SK-N-SH (cell line): ENCODE data around the gene TMEM164.

Source experiments
- FOSL2 ChIP-seq: IDR thresholded peaks from 2 replicates; pipeline ENCODE4 v1.4.0; 2012; ENCODE audit warnings: low read depth, mild to moderate bottlenecking, moderate library complexity, borderline replicate concordance
- FOXJ3 ChIP-seq: sonication (generic); formaldehyde crosslinking; IDR thresholded peaks from 2 replicates; pipeline ENCODE4 v1.5.1; 2020; ENCODE audit warnings: mild to moderate bottlenecking, missing genetic modification reagents
- NRF1 ChIP-seq: IDR thresholded peaks from 2 replicates; pipeline ENCODE4 v1.6.1; 2012; ENCODE audit warnings: low read depth, mild to moderate bottlenecking, low read length
- POLR2AphosphoS5 ChIP-seq: IDR thresholded peaks from 2 replicates; pipeline ENCODE4 v1.6.1; 2012; ENCODE audit warnings: low read depth, low read length
- RAD21 ChIP-seq: IDR thresholded peaks from 2 replicates; pipeline ENCODE4 v1.6.1; 2012; ENCODE audit warnings: mild to moderate bottlenecking, low read length
- SIN3A ChIP-seq: IDR thresholded peaks from 2 replicates; pipeline ENCODE4 v1.6.1; 2012; ENCODE audit warnings: low read depth, mild to moderate bottlenecking, low read length, moderate library complexity, borderline replicate concordance
- SMC3 ChIP-seq: IDR thresholded peaks from 2 replicates; pipeline ENCODE4 v1.6.1; 2012; ENCODE audit warnings: low read depth, low read length, improper control_type of control experiment
- TCF12 ChIP-seq: IDR thresholded peaks from 2 replicates; pipeline ENCODE4 v1.4.0; 2012
- USF1 ChIP-seq: IDR thresholded peaks from 2 replicates; pipeline ENCODE4 v1.4.0; 2012; ENCODE audit warnings: low read depth, borderline replicate concordance
- TF ChIP-seq, protein P1 (sequence below): fragments of 200-600 bp; sonication (generic); IDR thresholded peaks from 2 replicates; pipeline ENCODE4 v1.6.1; 2017; ENCODE audit warnings: antibody characterized with exemption, mild to moderate bottlenecking, moderate library complexity
- TF ChIP-seq, protein P2 (sequence below): IDR thresholded peaks from 2 replicates; pipeline ENCODE4 v1.4.0; 2012; ENCODE audit warnings: low read depth

DNA sequence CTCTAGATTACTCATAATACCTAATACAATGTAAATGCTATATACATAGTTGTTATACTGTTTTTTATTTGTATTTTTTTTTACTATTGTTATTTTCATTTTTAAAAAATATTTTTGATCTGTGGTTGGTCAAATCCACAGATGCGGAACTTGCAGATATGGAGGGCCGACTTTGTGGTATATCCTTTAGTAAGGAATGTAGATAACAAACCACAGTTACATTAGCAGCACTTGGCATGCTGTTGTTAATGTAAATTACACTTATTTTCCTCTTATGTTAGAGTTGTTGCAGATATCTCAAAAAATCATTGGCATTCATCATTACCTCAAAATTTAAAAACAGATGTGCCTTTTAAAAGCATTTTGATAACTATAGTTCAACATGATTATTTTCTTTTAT lies 151.0 kb downstream of the TMEM164 start:
- TF ChIP-seq, protein P1, sequence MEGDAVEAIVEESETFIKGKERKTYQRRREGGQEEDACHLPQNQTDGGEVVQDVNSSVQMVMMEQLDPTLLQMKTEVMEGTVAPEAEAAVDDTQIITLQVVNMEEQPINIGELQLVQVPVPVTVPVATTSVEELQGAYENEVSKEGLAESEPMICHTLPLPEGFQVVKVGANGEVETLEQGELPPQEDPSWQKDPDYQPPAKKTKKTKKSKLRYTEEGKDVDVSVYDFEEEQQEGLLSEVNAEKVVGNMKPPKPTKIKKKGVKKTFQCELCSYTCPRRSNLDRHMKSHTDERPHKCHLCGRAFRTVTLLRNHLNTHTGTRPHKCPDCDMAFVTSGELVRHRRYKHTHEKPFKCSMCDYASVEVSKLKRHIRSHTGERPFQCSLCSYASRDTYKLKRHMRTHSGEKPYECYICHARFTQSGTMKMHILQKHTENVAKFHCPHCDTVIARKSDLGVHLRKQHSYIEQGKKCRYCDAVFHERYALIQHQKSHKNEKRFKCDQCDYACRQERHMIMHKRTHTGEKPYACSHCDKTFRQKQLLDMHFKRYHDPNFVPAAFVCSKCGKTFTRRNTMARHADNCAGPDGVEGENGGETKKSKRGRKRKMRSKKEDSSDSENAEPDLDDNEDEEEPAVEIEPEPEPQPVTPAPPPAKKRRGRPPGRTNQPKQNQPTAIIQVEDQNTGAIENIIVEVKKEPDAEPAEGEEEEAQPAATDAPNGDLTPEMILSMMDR: no peak
- TF ChIP-seq POLR2AphosphoS5: no peak
- TF ChIP-seq SMC3: no peak
- no peak for TF ChIP-seq NRF1
- no peak for TF ChIP-seq TCF12
- TF ChIP-seq RAD21: no peak
- no peak for TF ChIP-seq SIN3A
- no peak for TF ChIP-seq FOSL2
- TF ChIP-seq USF1: no peak
- TF ChIP-seq, protein P2, sequence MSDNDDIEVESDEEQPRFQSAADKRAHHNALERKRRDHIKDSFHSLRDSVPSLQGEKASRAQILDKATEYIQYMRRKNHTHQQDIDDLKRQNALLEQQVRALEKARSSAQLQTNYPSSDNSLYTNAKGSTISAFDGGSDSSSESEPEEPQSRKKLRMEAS: no peak
- no peak for TF ChIP-seq FOXJ3 (CRISPR knock-in tag)
